PC-9 (cell line): ENCODE measurements around the gene TM9SF2.

ENCODE experiments used
- CTCF ChIP-seq: fragments of 200-600 bp; sonication (generic); conservative IDR thresholded peaks from 2 replicates; pipeline ENCODE4 v1.6.1; 2017; ENCODE audit warnings: mixed run types, antibody characterized with exemption, mild to moderate bottlenecking, moderate library complexity
- EZH2 ChIP-seq: fragments of 200-600 bp; sonication (generic); IDR thresholded peaks from 2 replicates; pipeline ENCODE4 v1.8.0; 2017; ENCODE audit warnings: antibody characterized with exemption, low read depth

- TF ChIP-seq CTCF, result no peak
- no peak for TF ChIP-seq EZH2
Observed at GRCh38 chr13:99606324-99607066, 105.2 kb downstream of the TM9SF2 start, which contains the start of gene CLYBL.
